LNCaP clone FGC (cell line): ENCODE data around the gene OOEP.

Experiments
- DNase-seq: peaks from one replicate; pipeline ENCODE4 v3.0.0-alpha.2; 2011; ENCODE audit warnings: low read depth
- H3K4me3 ChIP-seq: 2 replicates; pipeline ENCODE4 v1.5.1; 2011; ENCODE audit warnings: mild to moderate bottlenecking, low read depth, low read length, control low read depth
- CTCF ChIP-seq: IDR thresholded peaks from 2 replicates; pipeline ENCODE4 v1.5.1; 2012; ENCODE audit warnings: mild to moderate bottlenecking; ENCODE audit not compliant: control insufficient read depth, insufficient read depth; ENCODE audit errors: extremely low read depth

Gene OOEP

GRCh38 chr6:73349311-73349710 is 20.4 kb downstream of the OOEP start:
- no peak for DNase-seq

GRCh38 chr6:73348550-73349204 is 21.0 kb downstream of the OOEP start:
- TF ChIP-seq CTCF = no peak
- no peak overlapping the region for H3K4me3 ChIP-seq
- DNase-seq = no peak

More at GRCh38 chr6:73349311-73349710, 20.4 kb downstream of the OOEP start:
- H3K4me3 ChIP-seq = no peak overlapping the region
- no peak for TF ChIP-seq CTCF

GRCh38 chr6:73343164-73343563 is 26.5 kb downstream of the OOEP start:
- TF ChIP-seq CTCF = no peak
- DNase-seq = no peak
- H3K4me3 ChIP-seq = no peak overlapping the region

GRCh38 chr6:73342174-73342573 is 27.5 kb downstream of the OOEP start:
- H3K4me3 ChIP-seq = no peak overlapping the region

GRCh38 chr6:73341335-73341734 is 28.4 kb downstream of the OOEP start:
- no peak overlapping the region for H3K4me3 ChIP-seq
- no peak for DNase-seq
- TF ChIP-seq CTCF = no peak

More at GRCh38 chr6:73342174-73342573, 27.5 kb downstream of the OOEP start:
- TF ChIP-seq CTCF = no peak
- no peak for DNase-seq

- DNase-seq = no peak
- H3K4me3 ChIP-seq = no peak overlapping the region
- TF ChIP-seq CTCF = no peak
These were observed 29.6 kb downstream of the OOEP start for GRCh38 chr6:73340048-73340447.

GRCh38 chr6:73339340-73339739 is 30.4 kb downstream of the OOEP start:
- no peak for TF ChIP-seq CTCF
- H3K4me3 ChIP-seq = no peak overlapping the region
- no peak for DNase-seq
